Fibroblast of peridontal ligament (primary cell): ENCODE measurements around the gene ATP8A2.

Experiments used
- DNase-seq: peaks from one replicate; pipeline ENCODE4 v3.0.0-alpha.2; 2010; ENCODE audit errors: extremely low read depth

ATP8A2 gene

DNA sequence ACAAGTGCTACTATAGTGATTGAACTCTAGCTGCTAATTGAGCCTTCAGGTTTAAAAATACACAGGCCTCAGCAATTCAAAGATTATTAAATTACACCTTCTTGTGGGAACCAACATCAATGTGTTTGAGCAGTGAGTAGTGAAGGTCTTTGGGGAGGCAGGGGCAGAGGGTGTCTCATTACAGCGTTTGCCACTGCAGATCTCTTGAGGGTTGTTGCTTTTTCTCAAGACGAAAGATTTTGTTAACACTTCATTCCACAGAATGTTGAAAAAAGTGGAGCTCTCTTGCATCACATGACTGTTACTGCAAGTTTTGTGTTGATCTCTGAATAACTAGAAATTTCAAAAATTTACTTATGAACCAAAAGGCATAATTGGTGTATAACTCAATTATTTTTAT, 253.6 kb downstream of the ATP8A2 start:
- no peak for DNase-seq

DNA sequence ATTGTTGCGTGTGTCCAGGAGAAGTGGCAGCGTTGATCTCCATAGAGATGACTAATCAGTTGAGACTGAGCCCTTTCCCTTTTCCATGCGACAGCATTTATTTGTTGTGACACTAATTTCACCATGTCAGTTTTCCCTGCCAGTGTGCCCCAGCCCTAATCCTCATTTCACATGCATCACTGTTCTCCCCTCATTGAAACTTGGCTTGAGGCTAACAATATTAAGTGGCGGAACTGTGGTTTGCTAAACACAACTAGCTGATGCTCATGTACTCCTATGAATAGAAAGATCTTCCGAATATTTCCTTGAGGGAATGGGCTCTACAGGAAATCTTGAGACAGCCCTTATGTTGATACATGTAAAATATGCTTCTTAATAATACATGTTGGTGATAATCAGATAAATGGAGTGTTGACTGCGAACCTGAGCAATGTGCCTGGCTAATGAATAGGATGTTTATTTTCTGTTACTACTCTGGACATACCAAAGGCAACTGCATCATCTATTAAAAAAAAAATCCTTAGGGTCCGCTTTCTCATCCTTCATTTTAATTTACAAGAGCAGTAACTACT, 258.6 kb downstream of the ATP8A2 start:
- no peak for DNase-seq

DNA sequence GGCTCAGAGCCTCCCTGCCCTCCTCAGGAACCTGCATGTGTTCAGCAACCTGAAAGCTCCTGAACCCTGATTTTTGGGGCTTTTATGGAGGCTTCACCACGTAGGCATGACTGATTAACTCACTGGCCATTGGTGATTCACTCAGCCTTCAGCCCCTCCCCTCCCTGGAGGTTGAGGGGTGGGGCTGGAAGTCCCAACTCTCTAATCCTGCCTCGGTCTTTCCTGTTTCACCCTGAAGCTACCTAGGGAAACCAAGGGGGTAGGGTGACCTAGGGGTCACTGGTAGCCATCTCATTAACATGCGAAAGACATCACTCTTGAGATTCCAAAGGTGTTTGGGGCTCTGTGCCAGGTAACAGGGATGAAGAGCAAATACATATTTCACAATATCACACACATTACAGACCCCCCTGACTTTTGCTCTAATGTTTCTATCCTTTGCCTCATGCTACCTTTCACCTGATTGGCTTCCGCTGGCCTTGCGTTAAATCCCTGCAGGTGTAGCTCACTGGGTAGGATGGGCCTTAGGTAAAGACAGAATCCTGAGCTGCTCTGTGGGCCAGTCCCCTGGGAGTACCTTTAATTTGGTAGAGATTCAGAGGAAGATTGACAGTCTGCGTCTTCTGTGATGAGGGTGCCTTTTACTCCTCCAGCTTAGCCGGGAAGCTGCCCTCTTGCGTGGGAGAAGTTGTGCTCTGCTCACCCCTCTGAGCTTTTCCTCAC, 260.6 kb downstream of the ATP8A2 start:
- DNase-seq = no peak

DNA sequence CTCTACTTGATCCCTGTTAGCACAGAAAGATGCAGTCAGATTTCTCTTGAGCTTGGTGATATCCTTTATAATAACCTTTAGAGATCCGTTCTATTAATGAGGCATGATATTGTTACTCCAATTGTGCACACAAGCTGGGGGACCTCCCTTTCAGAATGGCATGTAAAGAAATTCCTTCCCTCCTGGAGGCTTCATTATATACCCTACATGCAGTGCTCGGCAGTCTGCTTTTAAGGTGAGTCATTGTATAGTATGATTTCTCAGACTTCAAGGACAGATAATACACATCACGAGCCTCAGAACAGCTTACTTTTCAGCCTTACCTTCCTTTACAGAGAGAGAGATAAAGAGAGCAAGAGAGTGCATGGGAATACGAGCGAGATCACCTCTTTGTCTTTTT, 261.3 kb downstream of the ATP8A2 start:
- no peak for DNase-seq

DNA sequence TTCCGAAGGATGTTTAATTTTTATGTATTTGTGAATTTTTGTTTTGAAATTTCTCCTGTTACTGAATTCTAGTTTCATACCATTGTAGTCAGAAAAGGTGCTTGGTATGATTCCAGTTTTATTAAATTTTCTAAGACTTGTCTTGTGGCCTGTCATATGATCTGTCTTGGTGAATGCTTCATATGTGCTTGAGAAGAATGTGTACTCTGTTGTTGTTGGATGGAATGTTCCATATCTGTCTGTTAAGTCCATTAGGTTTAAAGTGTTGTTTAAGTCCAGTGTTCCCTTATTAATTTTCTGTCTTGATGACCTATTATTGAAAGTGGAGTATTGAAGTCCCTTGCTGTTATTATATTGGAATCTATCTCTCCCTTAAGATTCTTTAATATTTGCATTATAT, 273.9 kb downstream of the ATP8A2 start:
- no peak for DNase-seq

DNA sequence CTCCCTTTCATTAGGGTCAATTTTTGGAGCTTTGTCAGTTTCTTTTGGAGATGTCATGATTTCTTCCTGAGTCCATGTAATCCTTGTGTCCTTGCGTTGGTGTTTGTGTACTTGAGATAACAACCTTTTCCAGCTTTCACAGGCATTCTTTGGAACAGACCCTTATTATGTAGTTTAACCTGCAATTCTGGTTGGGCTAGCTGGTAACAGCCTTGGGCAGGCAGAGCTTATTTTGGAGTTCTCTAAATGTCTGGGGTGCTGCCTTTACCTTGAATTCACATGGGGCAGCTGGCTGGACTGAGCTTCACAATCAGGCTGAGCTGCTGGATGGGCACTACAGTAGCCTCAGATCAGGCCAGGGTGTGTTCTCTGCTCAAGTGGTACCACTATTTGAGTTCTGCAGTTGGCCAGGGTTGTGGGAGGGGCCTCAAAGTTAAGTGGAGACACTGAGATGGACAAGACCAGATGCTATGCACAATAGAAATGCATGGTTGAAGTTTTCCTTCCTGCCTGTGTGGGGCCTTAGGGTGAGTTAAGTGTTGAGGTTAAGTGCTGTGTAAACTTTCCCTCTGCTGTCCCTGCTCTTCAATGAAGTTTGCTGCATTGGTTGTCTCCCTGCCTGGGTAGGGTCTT, 277.3 kb downstream of the ATP8A2 start:
- no peak for DNase-seq

DNA sequence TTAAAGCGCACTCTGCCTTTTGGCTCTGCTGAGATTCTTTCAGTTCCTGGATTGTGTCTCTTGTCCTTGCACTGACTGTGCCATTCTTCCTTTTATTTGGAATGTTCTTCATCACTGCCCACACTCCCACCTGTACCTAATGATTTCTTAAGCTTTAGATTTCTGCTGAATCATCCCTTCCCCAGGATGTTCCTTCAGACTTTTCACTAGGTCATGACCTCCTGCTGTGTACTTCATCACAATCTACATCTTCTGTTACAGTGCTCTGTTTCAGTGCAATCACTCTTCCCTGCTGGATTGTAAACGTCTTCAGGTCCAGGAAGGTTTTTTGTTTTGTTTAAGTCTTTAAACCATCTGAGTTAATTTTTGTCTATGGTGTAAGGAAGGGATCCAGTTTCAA, 281.0 kb downstream of the ATP8A2 start:
- no peak for DNase-seq

DNA sequence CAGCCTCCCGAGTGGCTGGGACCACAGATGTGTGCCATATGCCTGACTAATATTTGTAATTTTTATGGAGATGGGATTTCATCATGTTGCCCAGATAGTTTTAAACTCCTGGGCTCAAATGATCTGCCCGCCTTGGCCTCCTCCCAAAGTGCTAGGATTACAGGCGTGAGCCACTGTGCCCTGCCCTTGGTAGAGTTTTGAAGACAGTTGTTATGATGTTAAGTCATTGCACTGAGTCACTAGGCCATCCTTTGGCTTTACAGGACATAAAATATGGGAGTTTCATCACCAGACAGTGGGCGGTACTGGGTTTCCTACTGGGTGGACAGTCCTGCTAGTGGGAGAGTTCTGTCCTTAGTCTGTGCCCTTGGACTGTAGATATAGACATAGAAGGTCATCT, 282.5 kb downstream of the ATP8A2 start:
- DNase-seq = no peak

DNA sequence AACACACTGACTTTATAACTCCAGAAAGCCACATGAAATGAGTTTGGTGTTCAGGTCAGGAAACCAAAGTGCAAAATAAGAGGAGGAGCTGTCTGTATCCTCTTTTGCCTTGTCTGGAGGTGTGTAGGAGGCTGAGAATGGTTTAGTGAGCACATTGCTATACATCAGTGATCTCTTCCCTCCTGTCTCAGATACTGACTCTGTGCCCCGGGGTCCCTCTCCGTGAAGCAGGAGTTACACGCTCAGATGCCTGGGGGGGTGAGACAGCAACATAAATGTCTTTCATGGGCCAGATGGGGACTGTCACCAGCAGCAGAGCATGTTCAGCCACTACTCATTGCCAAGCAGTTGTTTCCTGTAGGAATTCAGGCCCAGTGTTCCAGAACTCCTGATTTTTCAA, 285.4 kb downstream of the ATP8A2 start:
- no peak for DNase-seq

DNA sequence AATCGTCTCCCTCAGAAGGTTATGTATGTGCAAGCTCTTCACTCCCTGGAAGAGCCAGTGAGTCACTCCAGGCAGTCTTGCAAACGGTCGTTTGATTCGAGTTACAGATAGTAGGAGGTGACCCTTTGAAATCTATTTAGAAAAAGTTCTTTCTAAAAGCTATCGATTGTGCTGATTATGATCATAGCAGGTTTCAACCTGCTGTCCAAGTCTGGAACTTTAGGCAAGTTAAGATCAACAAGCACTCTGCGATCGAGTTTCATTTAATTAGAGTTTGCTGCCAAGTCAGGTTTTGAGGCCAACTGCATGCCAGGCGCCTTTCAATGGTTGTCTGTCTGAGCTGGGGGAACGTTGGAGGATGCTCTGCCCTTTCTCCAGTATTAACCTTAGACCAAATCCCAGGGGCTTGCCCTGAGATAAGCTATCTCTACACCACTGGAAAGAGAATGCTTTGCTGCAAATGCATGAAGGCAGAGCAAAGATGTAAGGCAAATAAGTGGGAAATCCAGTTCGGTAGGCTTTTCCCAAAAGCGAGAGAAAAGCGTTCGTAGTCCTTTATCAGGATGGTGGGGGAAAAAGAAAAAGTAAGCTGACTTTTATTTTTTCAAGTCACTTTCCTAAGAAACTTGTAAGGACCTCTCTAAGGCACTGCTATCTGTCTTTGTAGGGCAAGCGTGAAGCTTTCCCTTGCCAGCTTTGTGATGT, 287.5 kb downstream of the ATP8A2 start:
- no peak for DNase-seq

DNA sequence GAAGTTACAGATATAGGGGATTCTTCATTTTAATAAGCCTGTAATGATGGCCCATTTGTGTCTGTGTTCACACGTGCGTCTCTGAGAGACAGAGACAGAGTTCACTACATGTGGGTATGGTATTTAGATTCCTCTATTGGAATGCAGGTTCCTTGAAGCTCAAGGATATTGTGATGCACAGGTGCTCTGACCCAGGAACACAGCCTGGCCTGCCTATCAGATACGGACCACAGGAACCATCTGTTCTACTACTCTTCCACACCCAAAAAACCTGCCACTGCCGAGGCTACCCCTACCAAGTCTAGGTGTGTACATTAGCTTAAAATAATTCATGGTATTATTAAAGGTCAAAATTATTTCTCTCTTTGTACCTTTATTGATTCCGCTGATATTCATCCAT, 289.2 kb downstream of the ATP8A2 start:
- DNase-seq = no peak

DNA sequence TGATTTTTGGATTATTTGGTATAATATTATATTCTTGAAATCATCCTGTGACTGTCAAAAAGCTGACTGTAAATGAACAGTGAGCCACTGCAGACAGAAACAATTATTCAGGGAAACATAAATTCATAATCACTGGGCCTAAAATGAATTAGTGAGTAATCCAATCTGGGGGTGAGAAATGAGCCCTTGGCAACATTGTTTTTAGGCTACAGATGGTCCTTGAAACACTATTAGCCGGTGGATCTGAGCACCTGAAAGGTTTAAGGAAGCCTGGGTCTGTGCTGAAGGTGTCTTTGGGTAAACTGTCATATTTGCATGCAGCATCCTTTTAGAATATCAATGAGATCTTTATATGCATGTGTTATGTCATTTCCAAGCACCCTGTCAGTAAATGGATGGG, 290.7 kb downstream of the ATP8A2 start:
- no peak for DNase-seq

DNA sequence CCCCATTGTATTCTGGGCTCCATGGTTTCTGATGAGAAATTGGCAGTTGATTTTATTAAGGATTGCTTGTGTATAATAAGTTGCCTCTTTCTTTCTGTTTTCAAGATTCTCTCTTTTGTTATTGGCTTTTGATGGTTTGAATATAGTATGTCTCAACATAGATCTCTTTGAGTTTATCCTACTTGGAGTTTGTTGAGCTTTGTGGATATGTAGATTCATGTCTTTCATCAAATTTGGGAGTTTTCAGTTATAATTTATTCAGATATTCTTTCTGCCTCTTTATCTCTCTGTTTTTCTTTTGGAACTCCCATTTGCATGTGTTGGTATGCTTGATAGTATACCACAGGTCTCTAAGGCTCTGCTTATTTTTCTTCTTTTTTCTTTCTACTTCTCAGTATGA, 296.6 kb downstream of the ATP8A2 start:
- no peak for DNase-seq

DNA sequence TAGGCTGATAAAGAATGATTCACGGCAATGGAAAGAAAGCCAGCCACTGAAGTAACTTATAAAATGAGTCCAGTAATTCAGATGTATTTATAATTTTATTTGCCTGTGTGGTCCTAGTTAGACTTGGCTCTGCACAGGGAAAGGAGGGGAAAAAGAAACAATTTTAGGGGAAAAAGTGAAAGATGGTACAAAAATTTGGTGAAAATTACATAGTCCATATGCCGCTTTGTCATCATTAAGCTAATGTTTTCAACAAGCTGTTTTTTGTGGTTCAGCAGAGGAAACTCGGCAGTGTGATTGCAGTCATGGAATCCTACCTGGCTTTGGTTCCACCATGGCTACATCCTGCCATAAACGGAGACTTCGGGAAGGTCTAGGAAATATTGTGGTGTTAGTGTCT, 301.9 kb downstream of the ATP8A2 start:
- no peak for DNase-seq

DNA sequence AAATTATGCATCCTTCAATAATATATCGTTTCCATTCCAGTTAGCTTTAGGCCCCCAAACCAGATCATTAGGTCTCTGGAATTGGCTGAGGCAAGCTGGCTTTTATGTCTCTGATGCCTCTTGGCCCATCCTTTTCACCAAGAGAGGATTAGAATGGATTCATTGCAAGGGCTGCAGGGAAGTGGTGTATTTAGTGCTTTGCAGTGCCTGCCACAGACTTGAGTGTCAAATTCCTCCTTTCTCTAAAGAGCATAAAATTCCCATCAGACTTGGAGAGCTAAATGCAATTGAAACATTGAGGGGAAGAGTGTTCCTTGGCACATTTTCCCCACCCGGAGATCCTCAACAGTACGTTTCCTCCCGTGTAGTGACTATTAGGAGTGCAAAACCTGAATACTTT, 302.6 kb downstream of the ATP8A2 start:
- DNase-seq = no peak

DNA sequence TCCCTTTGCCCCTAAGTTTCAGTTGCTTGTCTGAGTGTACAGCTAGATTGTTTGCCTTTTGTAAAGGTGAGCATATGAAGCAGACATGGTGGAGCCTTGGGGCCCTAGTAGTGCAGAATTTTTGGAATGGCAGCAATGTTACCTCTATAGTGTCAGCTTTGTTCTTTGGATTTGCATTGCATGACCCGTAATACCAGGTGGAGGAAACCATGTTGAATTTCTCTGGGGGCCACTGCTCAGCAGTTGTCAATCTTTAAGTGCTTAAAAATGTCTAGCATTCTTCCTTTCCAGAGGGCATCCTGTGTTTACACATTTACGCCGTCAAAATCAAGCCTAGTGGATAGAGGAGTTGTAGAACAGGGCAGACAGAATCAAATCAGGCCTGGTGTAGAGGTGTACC, 303.3 kb downstream of the ATP8A2 start:
- no peak for DNase-seq

DNA sequence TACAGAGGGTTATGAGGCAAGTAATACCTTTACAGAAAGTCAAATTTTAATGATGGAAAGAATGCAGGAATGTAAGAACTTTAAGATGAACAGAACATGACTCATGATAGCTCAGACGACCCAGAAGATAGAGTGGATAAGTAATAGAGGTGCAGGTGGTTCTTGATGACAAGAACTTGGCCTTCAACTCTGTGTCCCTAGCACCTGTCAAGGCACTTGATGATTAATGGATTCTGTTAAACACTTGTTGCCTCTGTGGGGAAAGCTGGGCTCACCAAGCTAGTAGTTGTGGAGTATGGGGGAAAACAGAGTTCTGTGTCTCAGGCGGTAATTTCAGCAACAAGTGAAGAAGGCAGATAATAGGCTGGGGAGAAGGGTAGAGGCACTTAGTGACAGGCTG, 306.2 kb downstream of the ATP8A2 start:
- no peak for DNase-seq

DNA sequence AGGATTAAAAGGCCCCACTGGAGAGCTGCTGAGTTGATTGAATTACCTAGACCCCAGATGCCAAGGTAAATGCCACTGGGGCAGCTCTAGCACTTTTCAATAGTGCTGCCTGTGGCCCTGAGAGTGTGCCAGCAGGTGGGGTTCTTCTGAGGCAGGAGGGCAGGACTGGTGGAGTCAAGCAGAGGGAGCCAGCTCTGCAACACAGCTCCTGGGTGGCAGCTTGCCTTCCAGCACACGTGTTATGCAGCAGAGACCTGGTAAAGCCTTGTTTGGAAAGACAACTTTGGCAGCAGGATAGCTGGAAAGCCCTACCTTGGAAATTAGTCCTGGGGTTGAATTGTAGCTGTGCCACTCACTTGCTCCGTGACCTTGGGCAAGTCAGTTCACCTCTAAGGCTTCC, 306.6 kb downstream of the ATP8A2 start:
- no peak for DNase-seq

DNA sequence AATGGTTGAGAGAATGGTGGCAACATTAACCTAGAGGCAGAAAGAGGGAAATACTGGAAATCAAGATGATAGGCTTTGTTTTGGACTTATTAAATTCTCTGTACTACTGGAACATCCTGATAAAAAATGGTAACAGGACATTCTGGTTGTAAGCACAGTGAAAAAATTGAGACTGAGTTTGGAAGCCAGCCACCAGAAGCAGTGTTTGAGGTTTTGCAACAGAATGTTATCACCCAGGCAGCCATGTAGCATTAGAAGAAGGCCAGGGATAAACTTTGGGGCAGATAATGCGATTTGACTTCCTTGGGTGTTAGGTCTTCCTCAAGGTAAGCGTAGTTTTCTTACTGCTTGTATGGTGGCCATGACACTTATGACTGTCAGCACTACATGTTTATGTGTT, 307.4 kb downstream of the ATP8A2 start:
- DNase-seq = no peak

DNA sequence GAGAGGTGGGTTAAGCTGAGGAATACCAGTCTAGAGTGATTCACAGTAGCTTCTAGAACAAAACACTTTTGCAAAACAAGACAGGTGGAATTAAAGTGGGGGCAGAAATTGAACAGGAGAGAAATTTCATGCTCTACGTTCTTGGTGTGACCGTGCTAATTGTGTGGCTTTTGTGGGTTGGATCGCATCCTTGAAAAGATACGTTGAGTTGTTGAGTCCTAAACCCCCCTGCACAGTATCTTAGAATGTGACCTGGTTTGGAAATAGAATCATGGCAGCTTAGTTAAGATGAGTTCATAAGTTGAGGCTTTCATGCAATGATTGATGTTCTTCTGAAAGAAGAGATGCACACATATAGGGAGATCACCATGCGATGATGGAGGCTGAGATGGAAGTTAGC, 308.2 kb downstream of the ATP8A2 start:
- DNase-seq = no peak

DNA sequence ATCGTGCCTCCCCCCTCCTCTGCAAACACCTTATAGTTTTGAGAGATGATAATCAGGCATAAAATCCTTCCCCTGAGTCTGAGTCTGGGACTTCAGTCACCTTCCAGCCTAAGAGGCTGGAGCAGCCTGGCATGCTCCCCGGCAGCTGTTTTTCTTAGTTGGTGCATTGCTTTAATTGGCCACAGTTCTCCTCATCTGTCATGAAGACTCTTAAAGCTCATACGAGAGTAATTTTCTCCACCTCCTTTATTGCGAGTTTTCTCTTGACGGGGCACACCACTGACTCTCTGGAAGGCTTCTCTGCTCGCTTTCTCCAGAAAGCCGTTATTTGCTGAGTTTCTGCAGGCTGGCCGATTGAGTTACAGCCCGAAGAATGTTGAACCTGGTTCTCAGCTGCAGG, 310.5 kb downstream of the ATP8A2 start:
- no peak for DNase-seq

DNA sequence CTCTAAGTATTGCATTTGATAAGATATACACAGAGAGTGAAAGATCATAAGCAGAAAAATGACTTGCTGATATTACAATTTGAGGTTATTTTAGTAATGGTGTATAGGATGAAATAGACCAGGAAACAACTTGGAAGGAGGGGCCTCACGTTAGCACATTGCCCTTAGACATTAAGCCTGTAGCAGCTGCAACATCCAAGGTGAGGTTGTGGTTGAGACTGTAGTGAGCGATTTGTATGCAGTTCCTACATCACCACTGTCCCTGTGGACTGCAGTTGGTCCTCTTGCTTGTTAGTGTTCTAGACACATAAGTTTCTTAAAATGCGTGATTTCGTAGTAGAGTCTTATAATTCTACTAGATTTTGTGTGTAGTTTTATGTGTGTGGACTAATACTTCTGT, 311.3 kb downstream of the ATP8A2 start:
- DNase-seq = no peak
